ENCODE results near the gene SHROOM3.

Gene SHROOM3

DNA sequence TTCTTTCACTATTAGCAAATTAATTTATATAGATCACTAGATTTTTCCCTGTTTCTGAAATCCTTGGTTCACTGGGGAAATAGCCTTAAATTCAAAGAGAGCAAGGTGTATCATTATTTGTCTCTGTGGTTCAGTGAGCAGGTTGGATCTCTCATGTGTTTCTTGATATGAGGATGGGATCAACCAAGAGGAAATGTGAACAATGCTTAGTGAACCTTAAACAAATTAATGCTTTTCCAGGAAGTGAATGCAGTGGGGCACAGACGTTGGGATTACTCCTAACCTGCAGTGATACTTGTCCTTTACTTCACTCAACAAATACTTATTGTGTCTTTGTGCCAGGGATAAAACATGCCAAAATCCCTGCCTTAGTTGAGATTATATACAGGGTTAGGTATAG lies 193.2 kb downstream of the SHROOM3 start:
- no peak for DNase-seq

DNA sequence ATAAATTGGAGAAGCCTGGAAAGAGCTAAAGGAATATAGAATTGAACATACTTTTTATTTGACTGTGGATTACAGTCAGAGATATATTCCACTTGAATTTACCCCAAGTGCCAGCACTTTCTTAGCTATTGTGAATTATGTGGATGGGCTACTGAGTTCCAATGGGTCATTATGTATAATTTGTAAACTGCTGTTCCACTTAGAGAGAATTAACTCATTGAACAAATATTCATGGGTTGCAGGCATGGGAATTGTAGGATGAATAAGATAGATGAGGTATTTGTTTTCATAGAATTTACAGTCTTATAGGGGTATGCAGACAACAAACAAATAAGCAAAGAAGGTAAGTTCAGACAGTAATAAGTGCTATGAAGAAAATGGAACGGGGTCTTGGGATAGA lies 195.7 kb downstream of the SHROOM3 start:
- no peak for DNase-seq

DNA sequence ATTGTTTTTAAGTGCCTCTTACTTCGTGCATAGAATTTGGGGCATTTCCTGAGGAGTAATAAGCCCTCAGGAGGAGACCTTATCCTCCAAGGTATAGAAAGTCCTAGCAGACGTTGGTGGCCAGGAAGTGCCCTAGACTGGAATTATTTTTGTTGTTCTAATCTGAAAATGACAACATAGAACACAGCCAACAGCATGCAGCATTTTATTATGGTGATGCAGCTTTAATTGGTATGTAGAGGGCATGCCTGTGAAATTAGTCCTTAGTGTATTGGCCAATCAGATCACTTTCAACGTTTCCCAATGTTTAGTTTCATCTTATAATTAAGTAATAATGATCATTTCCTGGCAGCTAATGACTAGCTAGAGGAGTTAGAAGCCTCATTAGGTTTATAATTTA lies 199.2 kb downstream of the SHROOM3 start:
- no peak for DNase-seq

GRCh38 chr4:76637712-76638361 lies 202.8 kb downstream of the SHROOM3 start:
- no peak for DNase-seq

- DNase-seq, result no peak
Measured at GRCh38 chr4:76639288-76639687, 204.3 kb downstream of the SHROOM3 start.

- peak; percentile 31 for DNase-seq
Measured at GRCh38 chr4:76640353-76640910, 205.4 kb downstream of the SHROOM3 start.

DNA sequence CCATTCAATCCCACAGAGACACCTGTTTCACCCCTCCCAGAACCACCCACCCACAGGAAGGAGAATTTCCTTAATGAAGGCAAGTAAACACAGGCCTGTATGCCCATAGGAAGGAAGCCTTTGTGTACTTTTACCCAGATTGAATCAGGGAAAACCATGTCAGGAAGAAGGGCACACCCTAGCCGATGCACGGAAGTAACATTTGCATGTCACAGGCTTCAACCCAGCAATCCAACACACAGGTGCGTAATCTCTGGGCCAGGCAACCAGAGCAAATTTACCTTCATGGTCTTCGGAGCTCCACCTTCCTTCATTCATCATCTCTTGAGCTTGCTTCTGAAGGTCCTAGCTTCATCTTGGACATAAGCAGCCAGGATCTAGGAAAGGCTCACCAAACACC lies 206.3 kb downstream of the SHROOM3 start:
- no peak for DNase-seq

- DNase-seq, result no peak
Measured at GRCh38 chr4:76641758-76642157, 206.7 kb downstream of the SHROOM3 start.

GRCh38 chr4:76644831-76645485 lies 209.9 kb downstream of the SHROOM3 start:
- no peak for DNase-seq

DNA sequence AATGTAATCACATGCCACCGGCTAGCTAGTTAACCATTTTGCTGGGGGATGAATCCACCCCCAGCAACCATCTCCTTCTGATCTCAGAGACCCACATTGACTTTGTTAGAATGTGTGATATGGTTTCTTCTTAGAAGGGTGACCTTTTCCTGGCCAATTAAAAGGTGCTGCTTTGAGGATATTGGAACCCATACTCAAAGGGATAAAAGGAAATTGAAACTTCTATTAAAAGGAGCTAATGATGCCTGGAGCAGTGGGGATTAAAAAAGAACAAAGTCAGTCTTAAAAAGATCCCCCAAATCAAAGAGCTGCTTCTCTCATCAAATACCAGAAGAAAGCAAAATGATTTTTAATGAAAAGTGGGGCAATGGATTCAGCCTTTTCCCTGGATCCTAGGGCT lies 214.1 kb downstream of the SHROOM3 start:
- no peak for DNase-seq

GRCh38 chr4:76651616-76652015 lies 216.6 kb downstream of the SHROOM3 start:
- DNase-seq, result no peak

- no peak for DNase-seq
Measured at GRCh38 chr4:76652389-76652788, 217.4 kb downstream of the SHROOM3 start.

- no peak for DNase-seq
Measured at GRCh38 chr4:76654084-76654483, 219.1 kb downstream of the SHROOM3 start.

- DNase-seq, result no peak
Measured at GRCh38 chr4:76654791-76655190, 219.8 kb downstream of the SHROOM3 start.

GRCh38 chr4:76655566-76656479 lies 220.8 kb downstream of the SHROOM3 start:
- DNase-seq, result no peak

DNA sequence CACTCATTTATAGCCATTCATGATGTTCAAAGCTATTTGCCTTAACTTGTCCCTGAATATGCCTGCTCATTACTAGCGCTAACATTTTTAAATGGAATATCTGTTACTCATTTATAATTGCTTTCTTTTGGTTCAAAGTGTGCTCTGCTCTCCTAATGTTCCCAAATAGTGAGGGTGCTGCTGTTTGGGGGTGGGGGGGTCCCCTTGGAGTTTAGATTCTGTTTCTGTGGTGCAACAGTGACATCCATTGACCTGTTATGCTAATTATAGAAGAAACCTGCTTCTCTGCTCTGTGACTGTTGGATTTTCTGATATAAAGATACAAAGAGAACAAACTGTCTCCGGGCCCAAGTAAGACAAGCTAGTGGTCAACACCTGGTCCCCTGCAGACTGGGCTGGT lies 222.4 kb downstream of the SHROOM3 start:
- no peak for DNase-seq

DNA sequence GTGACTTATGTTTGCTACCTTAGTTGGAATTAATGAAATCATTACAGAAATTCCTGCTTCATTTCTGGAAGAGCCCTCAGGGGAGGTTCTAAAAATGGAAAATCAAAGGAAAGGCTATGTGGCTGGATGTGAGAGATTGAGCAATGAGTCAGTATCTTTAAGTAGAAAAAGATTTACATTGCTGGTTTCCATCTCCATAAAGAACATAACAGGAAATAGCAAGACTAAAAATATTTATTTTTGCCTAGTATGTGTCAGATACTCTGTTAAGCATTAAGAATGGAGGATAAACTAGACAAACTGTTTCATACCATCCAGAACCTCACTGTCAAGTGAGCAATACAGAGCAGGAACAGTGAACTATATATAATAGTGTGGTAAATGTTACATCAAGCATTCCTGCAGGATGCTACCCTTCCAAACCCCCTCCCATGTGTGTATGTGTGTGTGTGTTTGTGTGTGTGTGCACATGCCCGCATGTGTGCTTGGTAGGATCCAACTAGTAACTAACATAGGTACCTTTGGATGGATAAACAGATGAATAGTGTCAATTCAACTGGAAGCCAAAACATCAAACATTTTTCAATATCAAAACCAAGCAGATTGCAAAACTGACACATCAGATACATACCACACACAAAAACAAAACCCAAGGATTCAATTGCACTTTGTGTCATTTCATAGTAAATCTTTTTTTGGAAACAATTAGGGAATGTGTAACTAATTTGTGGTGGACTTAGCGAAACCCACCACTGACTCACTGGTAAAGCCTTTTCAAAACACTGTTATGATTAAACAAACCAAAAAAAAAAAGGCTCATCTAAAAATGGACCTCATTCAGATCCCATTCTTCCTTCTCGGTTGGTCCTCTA lies 223.4 kb downstream of the SHROOM3 start:
- DNase-seq, result no peak

DNA sequence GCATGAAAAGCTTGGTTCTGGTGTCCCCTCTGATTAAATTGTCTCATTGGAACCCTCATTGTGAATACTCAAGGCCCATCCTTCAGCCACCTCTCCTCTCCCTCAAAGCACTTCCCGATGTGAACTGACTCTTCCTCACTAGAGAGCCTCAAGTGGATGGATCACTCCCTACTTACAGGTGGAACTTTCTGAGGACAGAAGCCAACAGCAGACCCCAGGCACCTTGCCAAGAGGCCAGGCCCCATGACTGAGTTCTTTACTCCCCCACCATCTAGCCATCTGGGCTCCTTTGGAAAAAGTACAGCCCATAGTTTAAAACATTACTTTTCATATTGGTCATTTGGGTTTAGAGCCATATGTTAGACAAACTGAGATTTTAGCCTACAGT lies 224.1 kb downstream of the SHROOM3 start:
- DNase-seq, result no peak

- no peak for DNase-seq
Measured at GRCh38 chr4:76663824-76664223, 228.8 kb downstream of the SHROOM3 start.

DNA sequence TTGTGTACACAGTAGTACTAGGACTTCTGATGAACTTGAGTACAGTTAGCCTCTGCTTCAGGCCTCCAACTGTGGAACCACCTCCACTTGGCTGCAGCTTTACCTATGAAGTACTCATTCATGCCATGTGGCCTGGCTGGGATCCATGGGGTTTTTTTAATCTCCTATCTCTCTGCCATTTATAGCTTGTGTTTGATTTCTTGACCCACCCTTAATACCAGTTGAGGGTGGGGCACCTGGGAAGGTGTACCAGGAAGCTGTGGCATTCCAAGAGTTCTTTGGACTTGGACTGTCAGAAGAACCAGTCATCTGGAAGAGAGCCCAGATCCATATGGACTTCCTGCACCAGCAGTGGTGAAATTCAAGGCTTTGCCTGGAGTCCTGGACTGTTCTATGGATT lies 230.1 kb downstream of the SHROOM3 start:
- no peak for DNase-seq

GRCh38 chr4:76665721-76666120 lies 230.7 kb downstream of the SHROOM3 start:
- no peak for DNase-seq

DNA sequence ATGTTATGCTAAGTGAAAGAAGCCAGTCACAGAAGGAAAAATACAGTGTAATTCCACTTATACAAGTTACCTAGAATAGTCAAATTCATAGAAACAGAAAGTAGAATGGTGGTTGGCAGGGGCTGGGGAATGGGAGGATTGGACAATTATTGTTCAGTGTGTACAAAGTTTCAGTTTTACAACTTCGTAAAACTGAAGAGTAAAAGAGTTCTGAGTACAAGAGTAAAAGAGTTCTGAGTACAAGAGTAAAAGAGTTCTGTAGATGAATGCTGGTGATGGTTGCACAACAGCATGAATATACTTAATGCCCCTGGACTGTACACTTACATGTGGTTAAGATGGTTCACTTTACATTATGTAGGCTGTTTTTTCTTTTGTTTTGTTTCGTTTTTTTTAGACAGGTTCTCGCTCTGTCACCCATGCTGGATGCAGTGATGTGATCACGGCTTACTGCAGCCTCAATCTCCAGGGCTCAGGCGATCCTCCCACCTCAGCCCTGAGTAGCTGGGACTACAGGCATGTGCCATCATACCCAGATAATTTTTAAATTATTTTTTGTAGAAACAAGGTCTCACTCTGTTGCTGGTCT lies 232.0 kb downstream of the SHROOM3 start:
- no peak for DNase-seq
